GM13976 (cell line): ENCODE measurements around the gene ANGPT4.
"Not testable (repeated sequence)": the region's sequence is repeated elsewhere in the genome, so short reads cannot be mapped to it uniquely, and the experiment has no call there.

Source experiments
- DNase-seq: peaks from one replicate; pipeline ENCODE4 v3.0.0; 2012; ENCODE audit warnings: low spot score
- CTCF ChIP-seq: IDR thresholded peaks from 2 replicates; pipeline ENCODE4 v1.5.1; 2012; ENCODE audit warnings: borderline replicate concordance, mild to moderate bottlenecking; ENCODE audit not compliant: insufficient read depth; ENCODE audit errors: extremely low read depth, missing control alignments, control extremely low read depth
- in situ Hi-C: fragments of 300-500 bp; cut with MboI; formaldehyde crosslinking; loops from one replicate; pipeline ENCODE4 v1.12.0; 2022; ENCODE audit warnings: low sequenced_read_pairs, mixed read lengths, inconsistent platforms; ENCODE audit not compliant: unreplicated experiment

ANGPT4 gene

DNA sequence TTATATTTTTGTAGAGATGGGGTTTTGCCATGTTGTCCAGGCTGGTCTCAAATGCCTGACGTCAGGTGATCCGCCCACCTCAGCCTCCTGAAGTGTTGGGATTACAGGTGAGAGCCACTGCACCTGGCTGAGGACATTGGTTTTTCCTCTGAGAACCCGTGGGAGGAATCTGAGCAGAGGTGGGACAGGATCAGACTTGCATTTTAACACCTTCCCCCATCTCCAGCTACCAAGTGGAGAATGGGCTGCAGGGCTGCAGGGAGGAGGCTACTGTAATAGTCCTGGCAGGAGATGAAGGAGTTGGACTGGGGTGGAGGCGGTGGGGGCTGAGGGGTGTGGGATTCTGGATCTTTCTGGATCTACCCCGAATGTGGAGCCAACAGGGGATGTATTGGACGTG, 58.1 kb downstream of the ANGPT4 start:
- no peak for DNase-seq
- no peak for TF ChIP-seq CTCF

GRCh38 chr20:856361-856775, 59.8 kb downstream of the ANGPT4 start:
- no peak for TF ChIP-seq CTCF
- in situ Hi-C loops, result no loop called here
- no peak for DNase-seq

More for the DNA sequence above, 58.1 kb downstream of the ANGPT4 start:
- in situ Hi-C loops, result no loop called here

DNA sequence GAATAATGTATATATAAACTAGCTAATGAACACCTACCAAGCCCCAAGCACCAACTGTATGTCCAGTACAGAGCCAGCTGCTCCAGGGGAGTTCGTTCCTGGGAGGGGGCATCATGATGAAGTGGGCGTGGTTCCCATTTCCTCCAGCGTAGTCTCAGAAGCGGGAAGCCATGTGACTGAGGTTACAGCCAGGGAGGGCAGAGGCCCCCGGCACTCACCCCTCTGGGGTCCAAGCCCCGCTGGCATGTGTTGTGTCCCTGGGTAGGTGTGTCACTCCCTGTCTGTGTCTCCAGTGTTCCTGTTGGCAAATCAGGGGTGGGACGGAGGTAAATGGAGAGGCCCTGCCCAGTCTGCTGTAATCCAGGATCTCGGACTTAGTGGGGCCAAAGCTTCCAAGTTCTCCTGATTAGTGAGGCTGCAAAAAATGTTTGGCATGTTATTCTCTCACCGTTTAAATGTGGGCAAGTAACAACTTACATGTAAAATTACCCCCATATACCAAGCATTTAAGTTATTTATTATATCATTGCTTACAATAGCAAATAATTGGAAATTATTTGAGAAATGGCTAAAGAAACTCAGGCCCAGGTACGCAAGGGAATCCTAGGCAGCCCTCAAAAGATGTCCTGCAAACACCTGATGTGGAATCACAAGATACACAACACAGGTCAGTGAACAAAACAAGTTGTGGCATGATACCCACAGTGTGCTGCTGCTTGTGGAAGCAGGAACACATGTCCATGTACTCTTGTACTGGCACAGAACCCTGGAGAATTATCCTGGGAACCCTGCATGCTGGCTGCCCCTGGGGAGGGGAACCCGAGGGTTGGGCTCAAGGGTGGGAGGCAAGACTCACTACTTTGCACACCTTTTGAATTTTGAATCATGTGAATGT, 60.4 kb downstream of the ANGPT4 start:
- in situ Hi-C loops, result no loop called here
- no peak for DNase-seq
- TF ChIP-seq CTCF, result no peak

DNA sequence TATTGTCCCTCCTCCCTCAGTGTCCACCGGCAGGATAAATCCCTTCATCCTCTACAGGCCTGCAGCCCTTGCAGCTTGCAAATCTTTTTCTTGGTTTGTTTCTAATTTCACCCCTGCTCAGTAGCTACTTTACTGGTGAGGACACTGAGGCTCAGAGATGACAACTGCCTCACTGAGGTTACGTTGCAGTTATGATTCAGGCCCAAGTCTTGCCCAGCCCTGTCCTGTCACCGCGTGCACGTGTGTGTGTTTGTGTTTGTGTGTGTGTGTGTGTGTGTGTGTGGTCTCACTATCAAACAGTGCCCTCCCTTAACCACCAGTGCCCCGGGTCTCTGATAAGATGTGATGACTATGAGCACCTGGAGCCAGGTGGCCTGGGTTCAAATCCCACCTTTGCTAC, 61.5 kb downstream of the ANGPT4 start:
- in situ Hi-C loops, result no loop called here
- TF ChIP-seq CTCF, result no peak
- DNase-seq, result no peak

DNA sequence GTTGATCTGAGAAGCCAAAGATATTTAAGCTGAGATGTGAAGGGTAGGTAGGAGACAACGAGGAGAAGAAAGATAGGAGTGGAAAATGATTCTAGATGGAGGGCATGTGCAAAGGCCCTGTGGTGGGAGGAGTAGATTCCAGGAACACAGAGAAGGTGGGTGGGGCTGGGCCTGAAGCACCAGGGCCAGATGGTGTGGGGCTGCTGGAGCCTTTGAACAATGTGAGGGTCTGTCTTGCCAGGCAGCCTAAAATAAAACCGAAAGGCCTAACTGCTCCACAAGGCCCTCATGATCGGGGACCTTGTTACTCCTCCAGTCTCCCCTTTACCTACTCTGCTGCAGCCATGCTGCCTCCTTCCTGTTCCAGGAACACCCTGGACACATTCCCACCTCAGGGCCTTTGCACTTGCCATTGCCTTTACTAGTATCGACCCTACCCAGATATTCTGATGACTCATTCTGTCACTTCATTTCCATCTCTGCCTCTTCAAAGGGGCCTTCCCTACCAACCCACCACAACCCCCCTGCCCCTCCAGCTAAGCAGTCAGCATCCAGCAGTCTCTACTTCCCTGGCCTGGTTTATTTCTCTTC, 62.6 kb downstream of the ANGPT4 start:
- in situ Hi-C loops, result no loop called here
- TF ChIP-seq CTCF, result no peak
- DNase-seq, result no peak

DNA sequence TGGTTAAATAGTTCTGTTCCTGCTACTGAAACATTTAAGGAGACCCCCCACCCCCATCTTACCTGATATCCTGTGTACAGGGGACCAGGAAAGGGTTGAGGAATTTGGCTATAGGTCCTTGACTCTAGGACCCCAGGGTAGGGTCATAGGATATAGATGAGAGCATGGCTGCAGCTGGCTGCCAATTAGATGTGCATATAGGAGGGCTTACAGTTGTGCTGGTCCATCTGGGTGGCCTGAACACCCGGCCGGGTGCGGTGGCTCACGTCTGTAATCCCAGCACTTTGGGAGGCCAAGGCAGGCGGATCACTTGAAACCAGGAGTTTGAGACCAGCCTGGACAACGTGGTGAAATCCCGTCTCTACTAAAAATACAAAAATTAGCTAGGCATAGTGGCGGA, 67.4 kb downstream of the ANGPT4 start:
- DNase-seq, in situ Hi-C loops: not testable (repeated sequence)

GRCh38 chr20:848193-848592, 67.9 kb downstream of the ANGPT4 start:
- in situ Hi-C loops, result no loop called here
- TF ChIP-seq CTCF, result no peak
- no peak for DNase-seq
